ENCODE results near the gene CACNG7.
A peak's percentile ranks its signal among the peaks of the same experiment; 100 is the strongest.

The CACNG7 gene

GRCh38 chr19:53880711-53881481 is 28.2 kb upstream of the CACNG7 start:
- H3K4me3 ChIP-seq (ENCODE audit: low read depth, low read length) = peak overlapping the region; percentile 64
- H3K36me3 ChIP-seq (ENCODE audit: control insufficient read depth, insufficient read depth, low read length) = peaks cover 4% of the 10 kb centered on the region; the same call in 1 of the 2 replicates
- H3K9me3 ChIP-seq (ENCODE audit: control insufficient read depth, insufficient read depth, low read depth, low read length) = no peaks in the 10 kb centered on the region
- H3K27me3 ChIP-seq (ENCODE audit: control insufficient read depth, insufficient read depth, low read length) = peaks cover 48% of the 10 kb centered on the region
- H3K4me1 ChIP-seq (ENCODE audit: control insufficient read depth, insufficient read depth, low read length) = peaks cover 32% of the 10 kb centered on the region
- H3K27ac ChIP-seq (ENCODE audit: low read depth, low read length) = no peak overlapping the region
- H3K9ac ChIP-seq (ENCODE audit: low read length) = no peak overlapping the region

- Histone ChIP-seq H3K4me1 (ENCODE audit: control insufficient read depth, insufficient read depth, low read length) (peaks cover 32% of the 10 kb centered on the region), H3K27me3 (ENCODE audit: control insufficient read depth, insufficient read depth, low read length) (peaks cover 48% of the 10 kb centered on the region), H3K27ac (ENCODE audit: low read depth, low read length) (no peak within 1 kb of the TSS), H3K9me3 (ENCODE audit: control insufficient read depth, insufficient read depth, low read depth, low read length) (no peaks in the 10 kb centered on the region), H3K36me3 (ENCODE audit: control insufficient read depth, insufficient read depth, low read length) (0 out of 2 replicates have a peak, but pooled peaks cover under 1% of the 10 kb centered on the region), H3K9ac (ENCODE audit: low read length) (peak within 1 kb of the TSS; percentile 43), H3K4me3 (ENCODE audit: low read depth, low read length) (peak within 1 kb of the TSS; percentile 64)
These were observed 27.3 kb upstream of the CACNG7 start, which contains the start of gene PRKCG for GRCh38 chr19:53881482-53882390. Gene PRKCG (plus strand): TSS chr19:53882197. CDS start chr19:53882495, 298 bp downstream.

- H3K9ac ChIP-seq (ENCODE audit: low read length) = peak overlapping the region; percentile 17
- H3K4me3 ChIP-seq (ENCODE audit: low read depth, low read length) = peak overlapping the region; percentile 64
- H3K36me3 ChIP-seq (ENCODE audit: control insufficient read depth, insufficient read depth, low read length) = no peaks in the 10 kb centered on the region
- H3K4me1 ChIP-seq (ENCODE audit: control insufficient read depth, insufficient read depth, low read length) = peaks cover 26% of the 10 kb centered on the region
- peaks cover 48% of the 10 kb centered on the region for H3K27me3 ChIP-seq (ENCODE audit: control insufficient read depth, insufficient read depth, low read length)
- H3K9me3 ChIP-seq (ENCODE audit: control insufficient read depth, insufficient read depth, low read depth, low read length) = no peaks in the 10 kb centered on the region
- H3K27ac ChIP-seq (ENCODE audit: low read depth, low read length) = no peak overlapping the region
These were observed 26.6 kb upstream of the CACNG7 start for GRCh38 chr19:53882391-53883050.

GRCh38 chr19:53883231-53883661 is 25.8 kb upstream of the CACNG7 start:
- Histone ChIP-seq H3K27ac (ENCODE audit: low read depth, low read length) (no peak overlapping the region), H3K9ac (ENCODE audit: low read length) (no peak overlapping the region), H3K36me3 (ENCODE audit: control insufficient read depth, insufficient read depth, low read length) (no peaks in the 10 kb centered on the region), H3K27me3 (ENCODE audit: control insufficient read depth, insufficient read depth, low read length) (peaks cover 48% of the 10 kb centered on the region), H3K9me3 (ENCODE audit: control insufficient read depth, insufficient read depth, low read depth, low read length) (no peaks in the 10 kb centered on the region), H3K4me3 (ENCODE audit: low read depth, low read length) (peak overlapping the region; percentile 64), H3K4me1 (ENCODE audit: control insufficient read depth, insufficient read depth, low read length) (peaks cover 26% of the 10 kb centered on the region)

GRCh38 chr19:53883741-53884140 is 25.3 kb upstream of the CACNG7 start:
- no peak overlapping the region for H3K27ac ChIP-seq (ENCODE audit: low read depth, low read length)
- H3K4me1 ChIP-seq (ENCODE audit: control insufficient read depth, insufficient read depth, low read length) = peaks cover 25% of the 10 kb centered on the region
- H3K36me3 ChIP-seq (ENCODE audit: control insufficient read depth, insufficient read depth, low read length) = no peaks in the 10 kb centered on the region
- H3K9me3 ChIP-seq (ENCODE audit: control insufficient read depth, insufficient read depth, low read depth, low read length) = no peaks in the 10 kb centered on the region
- H3K27me3 ChIP-seq (ENCODE audit: control insufficient read depth, insufficient read depth, low read length) = peaks cover 48% of the 10 kb centered on the region
- peak overlapping the region; percentile 42 for H3K4me3 ChIP-seq (ENCODE audit: low read depth, low read length)
- H3K9ac ChIP-seq (ENCODE audit: low read length) = no peak overlapping the region

- no peak overlapping the region for H3K4me3 ChIP-seq (ENCODE audit: low read depth, low read length)
- H3K9ac ChIP-seq (ENCODE audit: low read length) = no peak overlapping the region
- H3K36me3 ChIP-seq (ENCODE audit: control insufficient read depth, insufficient read depth, low read length) = no peaks in the 10 kb centered on the region
- no peaks in the 10 kb centered on the region for H3K9me3 ChIP-seq (ENCODE audit: control insufficient read depth, insufficient read depth, low read depth, low read length)
- H3K27ac ChIP-seq (ENCODE audit: low read depth, low read length) = no peak overlapping the region
- peaks cover 48% of the 10 kb centered on the region for H3K27me3 ChIP-seq (ENCODE audit: control insufficient read depth, insufficient read depth, low read length)
- peaks cover 28% of the 10 kb centered on the region for H3K4me1 ChIP-seq (ENCODE audit: control insufficient read depth, insufficient read depth, low read length)
These were observed 24.8 kb upstream of the CACNG7 start for GRCh38 chr19:53884256-53884655.

- Histone ChIP-seq H3K36me3 (ENCODE audit: control insufficient read depth, insufficient read depth, low read length) (no peaks in the 10 kb centered on the region), H3K4me3 (ENCODE audit: low read depth, low read length) (no peak overlapping the region), H3K9me3 (ENCODE audit: control insufficient read depth, insufficient read depth, low read depth, low read length) (no peaks in the 10 kb centered on the region), H3K27ac (ENCODE audit: low read depth, low read length) (no peak overlapping the region), H3K27me3 (ENCODE audit: control insufficient read depth, insufficient read depth, low read length) (peaks cover 43% of the 10 kb centered on the region), H3K9ac (ENCODE audit: low read length) (no peak overlapping the region), H3K4me1 (ENCODE audit: control insufficient read depth, insufficient read depth, low read length) (peaks cover 30% of the 10 kb centered on the region)
These were observed 24.0 kb upstream of the CACNG7 start for GRCh38 chr19:53885036-53885435.

GRCh38 chr19:53892301-53892980 is 16.6 kb upstream of the CACNG7 start:
- Histone ChIP-seq H3K9me3 (ENCODE audit: control insufficient read depth, insufficient read depth, low read depth, low read length) (no peaks in the 10 kb centered on the region), H3K27me3 (ENCODE audit: control insufficient read depth, insufficient read depth, low read length) (no peaks in the 10 kb centered on the region), H3K4me3 (ENCODE audit: low read depth, low read length) (no peak overlapping the region), H3K36me3 (ENCODE audit: control insufficient read depth, insufficient read depth, low read length) (no peaks in the 10 kb centered on the region), H3K27ac (ENCODE audit: low read depth, low read length) (no peak overlapping the region), H3K4me1 (ENCODE audit: control insufficient read depth, insufficient read depth, low read length) (peaks cover 7% of the 10 kb centered on the region; the same call in 1 of the 2 replicates), H3K9ac (ENCODE audit: low read length) (no peak overlapping the region)

GRCh38 chr19:53892981-53893325 is 16.1 kb upstream of the CACNG7 start:
- Histone ChIP-seq H3K27me3 (ENCODE audit: control insufficient read depth, insufficient read depth, low read length) (no peaks in the 10 kb centered on the region), H3K9me3 (ENCODE audit: control insufficient read depth, insufficient read depth, low read depth, low read length) (no peaks in the 10 kb centered on the region), H3K4me1 (ENCODE audit: control insufficient read depth, insufficient read depth, low read length) (peaks cover 8% of the 10 kb centered on the region), H3K9ac (ENCODE audit: low read length) (no peak overlapping the region), H3K4me3 (ENCODE audit: low read depth, low read length) (no peak overlapping the region), H3K36me3 (ENCODE audit: control insufficient read depth, insufficient read depth, low read length) (no peaks in the 10 kb centered on the region), H3K27ac (ENCODE audit: low read depth, low read length) (no peak overlapping the region)

GRCh38 chr19:53894707-53895106 is 14.4 kb upstream of the CACNG7 start:
- no peak overlapping the region for H3K9ac ChIP-seq (ENCODE audit: low read length)
- H3K4me3 ChIP-seq (ENCODE audit: low read depth, low read length) = no peak overlapping the region
- H3K4me1 ChIP-seq (ENCODE audit: control insufficient read depth, insufficient read depth, low read length) = peaks cover 8% of the 10 kb centered on the region; the same call in 1 of the 2 replicates
- H3K36me3 ChIP-seq (ENCODE audit: control insufficient read depth, insufficient read depth, low read length) = no peaks in the 10 kb centered on the region
- no peaks in the 10 kb centered on the region for H3K9me3 ChIP-seq (ENCODE audit: control insufficient read depth, insufficient read depth, low read depth, low read length)
- no peaks in the 10 kb centered on the region for H3K27me3 ChIP-seq (ENCODE audit: control insufficient read depth, insufficient read depth, low read length)
- H3K27ac ChIP-seq (ENCODE audit: low read depth, low read length) = no peak overlapping the region

All from HUES6 (cell line).